Activated gamma-delta T cell treated with anti-CD3 and anti-CD28 coated beads, Interleukin-2, amount 50 U/mL, for 16 hours (primary cell): ENCODE measurements around the gene TNFRSF9.

Experiments
- DNase-seq: peaks from one replicate; pipeline ENCODE4 v3.0.0-alpha.2; 2020; ENCODE audit warnings: low read depth

TNFRSF9 gene

GRCh38 chr1:7916501-7916830, 24.2 kb downstream of the TNFRSF9 start:
- DNase-seq, result no peak

- DNase-seq, result peak; percentile 37
Observed at GRCh38 chr1:7915826-7916500, 24.7 kb downstream of the TNFRSF9 start.

- no peak for DNase-seq
Observed at GRCh38 chr1:7912743-7913557, 27.7 kb downstream of the TNFRSF9 start.

- DNase-seq, result no peak
Observed at GRCh38 chr1:7912145-7912544, 28.5 kb downstream of the TNFRSF9 start.

GRCh38 chr1:7905262-7905661, 35.4 kb downstream of the TNFRSF9 start:
- no peak for DNase-seq

GRCh38 chr1:7902478-7903085, 38.1 kb downstream of the TNFRSF9 start:
- peak; percentile 32 for DNase-seq

- DNase-seq, result no peak
Observed at GRCh38 chr1:7899741-7900140, 40.9 kb downstream of the TNFRSF9 start.

- no peak for DNase-seq
Observed at GRCh38 chr1:7898962-7899361, 41.7 kb downstream of the TNFRSF9 start.

- no peak for DNase-seq
Observed at GRCh38 chr1:7896994-7897393, 43.6 kb downstream of the TNFRSF9 start.

GRCh38 chr1:7893529-7894180, 47.0 kb downstream of the TNFRSF9 start:
- DNase-seq, result no peak

GRCh38 chr1:7891804-7892203, 48.8 kb downstream of the TNFRSF9 start:
- DNase-seq, result no peak

- no peak for DNase-seq
Observed at GRCh38 chr1:7890853-7891252, 49.8 kb downstream of the TNFRSF9 start.

GRCh38 chr1:7888248-7889081, 52.2 kb downstream of the TNFRSF9 start:
- DNase-seq, result no peak

GRCh38 chr1:7886405-7886745, 54.3 kb downstream of the TNFRSF9 start:
- DNase-seq, result no peak

- peak; percentile 1 for DNase-seq
Observed at GRCh38 chr1:7885513-7886404, 54.9 kb downstream of the TNFRSF9 start.

GRCh38 chr1:7884757-7885156, 55.9 kb downstream of the TNFRSF9 start:
- DNase-seq, result no peak

- no peak for DNase-seq
Observed at GRCh38 chr1:7879228-7879627, 61.4 kb downstream of the TNFRSF9 start.

- no peak for DNase-seq
Observed at GRCh38 chr1:7878027-7878426, 62.6 kb downstream of the TNFRSF9 start.

- no peak for DNase-seq
Observed at GRCh38 chr1:7873801-7874795, 66.5 kb downstream of the TNFRSF9 start.

- DNase-seq, result no peak
Observed at GRCh38 chr1:7871136-7871535, 69.5 kb downstream of the TNFRSF9 start.
